Prostate gland (tissue), 2 donors: ENCODE data around the gene PTPN14. TPM values are rescaled to one million over a fixed set of nuclear protein-coding genes. Genes with fewer than 3 reads are reported as not detected.

Source experiments
- DNase-seq: peaks from one replicate; pipeline ENCODE4 v3.0.0-alpha.2; 2019; ENCODE audit warnings: low spot score
- H3K27ac ChIP-seq, 2 donors: fragments of 200-600 bp; sonication (generic); 2 replicates each; pipeline ENCODE4 v1.5.1; 2017 to 2019
- H3K27me3 ChIP-seq: fragments of 200-600 bp; sonication (generic); replicated peaks from 2 replicates; pipeline ENCODE4 v1.5.1; 2019; ENCODE audit not compliant: insufficient read depth
- H3K36me3 ChIP-seq, 2 donors: fragments of 200-600 bp; sonication (generic); 1 replicate in 1 of 2; 2 replicates in 1 of 2; pipeline versions ENCODE4 v1.5.1 to v1.8.1; 2017 to 2019
- H3K4me1 ChIP-seq: fragments of 200-600 bp; sonication (generic); replicated peaks from 2 replicates; pipeline ENCODE4 v1.5.1; 2019
- H3K4me3 ChIP-seq, 2 donors: fragments of 200-600 bp; sonication (generic); 2 replicates each; pipeline ENCODE4 v1.5.1; 2017 to 2019
- H3K9me3 ChIP-seq: fragments of 200-600 bp; sonication (generic); 2 replicates; pipeline ENCODE4 v1.5.1; 2017
- CTCF ChIP-seq, 4 experiments: fragments of 200-600 bp in 2 of 4; fragments of 450-650 bp in 2 of 4; sonication (generic) in 2 of 4; IDR thresholded peaks; 1 replicate in 3 of 4; 2 replicates in 1 of 4; pipeline ENCODE4 v1.5.1; 2016 to 2019; ENCODE audit warnings: antibody characterized with exemption in 4 of 4, mild to moderate bottlenecking in 2 of 4, moderate library complexity in 2 of 4
- POLR2A ChIP-seq: fragments of 450-650 bp; IDR thresholded peaks from one replicate; pipeline ENCODE4 v1.6.1; 2016; ENCODE audit warnings: antibody characterized with exemption, mild to moderate bottlenecking
- POLR2AphosphoS5 ChIP-seq: sonication (generic); formaldehyde crosslinking; IDR thresholded peaks from one replicate; pipeline ENCODE4 v1.6.1; 2017; ENCODE audit warnings: antibody characterized with exemption
- WGBS: methylation state at CpG from one replicate; pipeline ENCODE4 v1.1.5; 2018; 5-methylcytosine and 5-hydroxymethylcytosine counted together
- intact Hi-C: fragments of 100-400 bp; cut with DNase I; formaldehyde crosslinking; loops from one replicate; pipeline ENCODE4 v1.14.2; 2022
- total RNA-seq, 2 donors: library from RNA; depleted of rRNA; stranded (reverse); fragments of >200 nt; gene quantifications; one replicate each; pipeline ENCODE4 v1.1.0, GENCODE V29; 2016

PTPN14 gene
- total RNA-seq, 2 donors from 2014 or later, result 36.6 to 54.0 TPM

GRCh38 chr1:214337511-214337910, 213.9 kb downstream of the PTPN14 start:
- H3K4me1 ChIP-seq, result peaks cover 11% of the 10 kb centered on the region
- DNase-seq, result no peak
- H3K36me3 ChIP-seq, result no peaks in the 10 kb centered on the region
- TF ChIP-seq POLR2AphosphoS5 (peak; percentile 11), CTCF (IDR thresholded peaks at IDR 0.05) (no peak), POLR2A (no peak)
- intact Hi-C loops, result loop anchor here (5.0 to 10.0 kb wide), 2 partner anchors 40 to 1187 kb away; no protein-coding TSS in a partner anchor
- no peak overlapping the region for H3K27ac ChIP-seq
- H3K4me3 ChIP-seq, result no peak overlapping the region
- WGBS, result 36% methylated on average over 6 of the region's 6 CpGs
- no peaks in the 10 kb centered on the region for H3K9me3 ChIP-seq
- no peaks in the 10 kb centered on the region for H3K27me3 ChIP-seq

- no peak for TF ChIP-seq POLR2AphosphoS5
- no peak for TF ChIP-seq CTCF (IDR thresholded peaks at IDR 0.05)
- TF ChIP-seq POLR2A, result no peak
- peaks cover 11% of the 10 kb centered on the region for H3K4me1 ChIP-seq
- H3K4me3 ChIP-seq, result no peak overlapping the region
- 69% methylated on average over 2 of the region's 2 CpGs for WGBS
- intact Hi-C loops, result loop anchor here (5.0 to 10.0 kb wide), 2 partner anchors 40 to 1188 kb away; no protein-coding TSS in a partner anchor
- H3K27me3 ChIP-seq, result no peaks in the 10 kb centered on the region
- no peaks in the 10 kb centered on the region for H3K9me3 ChIP-seq
- H3K36me3 ChIP-seq, result no peaks in the 10 kb centered on the region
- no peak overlapping the region for H3K27ac ChIP-seq
- DNase-seq, result no peak
Observed at GRCh38 chr1:214337015-214337414, 214.4 kb downstream of the PTPN14 start.

- DNase-seq, result no peak
- Histone ChIP-seq H3K27me3 (no peaks in the 10 kb centered on the region), H3K27ac (no peak overlapping the region), H3K4me3 (no peak overlapping the region), H3K4me1 (peaks cover 14% of the 10 kb centered on the region), H3K9me3 (no peaks in the 10 kb centered on the region), H3K36me3 (no peaks in the 10 kb centered on the region)
- WGBS, result 76% methylated on average over 4 of the region's 4 CpGs
- TF ChIP-seq POLR2A, result no peak
- TF ChIP-seq CTCF (IDR thresholded peaks at IDR 0.05), result no peak
- TF ChIP-seq POLR2AphosphoS5, result no peak
- intact Hi-C loops, result loop anchor here (5.0 to 10.0 kb wide), 2 partner anchors 42 to 1189 kb away; no protein-coding TSS in a partner anchor
Observed at GRCh38 chr1:214335567-214335966, 215.8 kb downstream of the PTPN14 start.

- no peaks in the 10 kb centered on the region for H3K27me3 ChIP-seq
- no peak overlapping the region for H3K27ac ChIP-seq
- WGBS, result 63% methylated on average over 6 of the region's 6 CpGs
- intact Hi-C loops, result loop anchor here (2.0 to 10.0 kb wide), 2 partner anchors 252 to 1192 kb away; no protein-coding TSS in a partner anchor
- TF ChIP-seq CTCF (IDR thresholded peaks at IDR 0.05) (peak; percentile 70 to 84 (median 80)), POLR2A (no peak), POLR2AphosphoS5 (peak; percentile 16)
- peak; percentile 48 for DNase-seq
- no peak overlapping the region for H3K4me3 ChIP-seq
- H3K36me3 ChIP-seq, result no peaks in the 10 kb centered on the region
- peaks cover 14% of the 10 kb centered on the region for H3K4me1 ChIP-seq
- H3K9me3 ChIP-seq, result no peaks in the 10 kb centered on the region
Observed at GRCh38 chr1:214332946-214333798, 218.2 kb downstream of the PTPN14 start.
